Omental fat pad (tissue), 4 donors: ENCODE data around the gene LRRC25. TPM values are rescaled to one million over a fixed set of nuclear protein-coding genes. Genes with fewer than 3 reads are reported as not detected.

Source experiments
- ATAC-seq: fragments of 150-250 bp; one replicate; pipeline ENCODE4 v1.9.1; 2016; ENCODE audit warnings: mild to moderate bottlenecking, moderate library complexity; ENCODE audit not compliant: low FRiP score
- DNase-seq: peaks from one replicate; pipeline ENCODE4 v3.0.0-alpha.2; 2019; ENCODE audit warnings: low spot score
- small RNA-seq: library from RNA; depleted of rRNA; stranded (forward); fragments of <200 nt; gene quantifications from one replicate; pipeline ENCODE3, GENCODE V24; 2016
- total RNA-seq, 4 donors: library from RNA; depleted of rRNA; stranded (reverse); fragments of >200 nt; gene quantifications; one replicate each; pipeline ENCODE4 v1.1.0, GENCODE V29; 2016
- TF ChIP-seq, protein P1 (sequence below), 3 donors: fragments of 450-650 bp; IDR thresholded peaks; one replicate each; pipeline ENCODE4 v1.5.1; 2016 to 2017; ENCODE audit warnings: antibody characterized with exemption in 3 of 3, mild to moderate bottlenecking in 3 of 3, moderate library complexity in 2 of 3

Gene LRRC25
- total RNA-seq, 4 donors from 2014 or later = 11.8 to 37.2 (median 28.8) TPM

DNA sequence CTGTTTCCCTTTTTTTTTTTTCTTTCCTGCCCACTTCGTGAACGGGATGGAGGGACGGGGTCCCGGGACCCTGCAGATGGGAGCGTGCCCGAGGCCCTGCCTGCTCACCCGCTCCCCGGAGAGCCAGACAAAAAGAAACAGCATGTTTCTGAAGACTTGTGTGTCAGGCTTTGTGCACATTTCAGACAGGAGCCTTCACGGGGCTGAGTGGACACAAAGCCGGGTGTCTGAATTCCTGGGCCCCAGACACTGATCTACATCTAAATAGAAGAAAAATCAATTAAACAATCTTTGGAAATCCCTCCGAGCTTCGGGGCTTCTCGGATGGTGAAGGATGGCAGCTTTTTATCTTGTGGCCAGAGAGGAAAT lies 52.9 kb downstream of the LRRC25 start:
- ATAC-seq (no peak), DNase-seq (no peak)
- TF ChIP-seq, protein P1, sequence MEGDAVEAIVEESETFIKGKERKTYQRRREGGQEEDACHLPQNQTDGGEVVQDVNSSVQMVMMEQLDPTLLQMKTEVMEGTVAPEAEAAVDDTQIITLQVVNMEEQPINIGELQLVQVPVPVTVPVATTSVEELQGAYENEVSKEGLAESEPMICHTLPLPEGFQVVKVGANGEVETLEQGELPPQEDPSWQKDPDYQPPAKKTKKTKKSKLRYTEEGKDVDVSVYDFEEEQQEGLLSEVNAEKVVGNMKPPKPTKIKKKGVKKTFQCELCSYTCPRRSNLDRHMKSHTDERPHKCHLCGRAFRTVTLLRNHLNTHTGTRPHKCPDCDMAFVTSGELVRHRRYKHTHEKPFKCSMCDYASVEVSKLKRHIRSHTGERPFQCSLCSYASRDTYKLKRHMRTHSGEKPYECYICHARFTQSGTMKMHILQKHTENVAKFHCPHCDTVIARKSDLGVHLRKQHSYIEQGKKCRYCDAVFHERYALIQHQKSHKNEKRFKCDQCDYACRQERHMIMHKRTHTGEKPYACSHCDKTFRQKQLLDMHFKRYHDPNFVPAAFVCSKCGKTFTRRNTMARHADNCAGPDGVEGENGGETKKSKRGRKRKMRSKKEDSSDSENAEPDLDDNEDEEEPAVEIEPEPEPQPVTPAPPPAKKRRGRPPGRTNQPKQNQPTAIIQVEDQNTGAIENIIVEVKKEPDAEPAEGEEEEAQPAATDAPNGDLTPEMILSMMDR (IDR thresholded peaks at IDR 0.05) = no peak

DNA sequence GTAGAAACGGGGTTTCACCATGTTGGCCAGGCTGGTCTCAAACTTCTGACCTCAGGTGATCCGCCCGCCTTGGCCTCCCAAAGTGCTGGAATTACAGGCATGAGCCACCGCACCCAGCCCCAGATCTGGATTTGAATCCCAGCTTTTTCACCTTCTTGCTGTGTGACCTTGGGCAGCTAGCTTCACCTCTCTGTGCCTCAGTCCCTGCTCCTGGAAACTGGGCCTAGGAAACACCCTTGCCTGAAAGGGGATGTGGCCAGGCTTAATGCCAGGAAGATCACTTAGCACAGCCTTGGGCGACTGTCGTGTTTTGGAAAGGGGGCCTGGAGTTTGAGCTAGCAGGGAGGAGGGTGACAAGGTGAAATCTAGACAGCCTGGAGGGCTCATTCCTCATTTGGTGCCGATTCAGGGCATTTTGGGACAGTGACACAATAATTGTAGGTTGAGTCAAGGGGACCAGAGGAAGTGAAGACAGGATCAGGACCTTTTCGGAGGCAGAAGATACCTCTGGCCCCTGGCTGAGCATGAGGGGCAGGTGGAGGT lies 55.3 kb downstream of the LRRC25 start:
- ATAC-seq (no peak), DNase-seq (no peak)
- TF ChIP-seq, protein P1 (IDR thresholded peaks at IDR 0.05) = no peak

Small RNAs within 50 kb of the gene (small RNA-seq; reads per million reads assigned to genes)
- gene MIR3189 = not detected

Other genes with a start within 250 kb of the LRRC25 start
- 10 to 100 TPM in 1 of 4 donors, 1 to 10 TPM in 3; 6.3 to 11.7 (median 7.4) TPM for gene PIK3R2, start 244.5 kb downstream of the LRRC25 start, total RNA-seq
- gene IFI30, start 223.8 kb downstream of the LRRC25 start, total RNA-seq = 100 to 1,000 TPM in 2 of 4 donors, 10 to 100 TPM in 2; 74.8 to 466 (median 148) TPM
- gene MPV17L2, start 204.4 kb downstream of the LRRC25 start, total RNA-seq = 10 to 100 TPM; 19.6 to 29.7 (median 22.5) TPM
- 1 to 10 TPM in 1 of 4 donors, under 1 TPM in 1, not detected in 2; 0.63 to 2.0 TPM for gene RAB3A, start 193.6 kb downstream of the LRRC25 start, total RNA-seq
- 1 to 10 TPM in 1 of 4 donors, under 1 TPM in 2, not detected in 1; 0.12 to 1.5 (median 0.63) TPM for gene PDE4C, start 171.2 kb downstream of the LRRC25 start, total RNA-seq
- 10 to 100 TPM in 2 of 4 donors, 1 to 10 TPM in 2; 1.7 to 15.9 (median 7.4) TPM for gene IQCN, start 123.2 kb downstream of the LRRC25 start, total RNA-seq
- 100 to 1,000 TPM; 398 to 859 (median 623) TPM for gene JUND, start 116.0 kb downstream of the LRRC25 start, total RNA-seq
- 100 to 1,000 TPM in 1 of 4 donors, 10 to 100 TPM in 3; 58.6 to 140 (median 93.1) TPM for gene LSM4, start 74.5 kb downstream of the LRRC25 start, total RNA-seq
- gene PGPEP1, start 57.0 kb downstream of the LRRC25 start, total RNA-seq = 10 to 100 TPM; 15.6 to 25.2 (median 18.0) TPM
- gene GDF15, start 11.5 kb downstream of the LRRC25 start, total RNA-seq = 1 to 10 TPM; 1.9 to 4.6 (median 3.0) TPM
- gene SSBP4, start 21.8 kb upstream of the LRRC25 start, total RNA-seq = 10 to 100 TPM; 29.9 to 62.9 (median 43.7) TPM
- 10 to 100 TPM; 20.0 to 36.7 (median 29.8) TPM for gene ISYNA1, start 40.5 kb upstream of the LRRC25 start, total RNA-seq
- 10 to 100 TPM; 18.1 to 43.1 (median 24.8) TPM for gene ELL, start 124.4 kb upstream of the LRRC25 start, total RNA-seq
- 100 to 1,000 TPM; 193 to 275 (median 236) TPM for gene FKBP8, start 146.0 kb upstream of the LRRC25 start, total RNA-seq
- 100 to 1,000 TPM in 3 of 4 donors, 10 to 100 TPM in 1; 96.9 to 140 (median 102) TPM for gene KXD1, start 160.2 kb upstream of the LRRC25 start, total RNA-seq
- gene UBA52, start 174.2 kb upstream of the LRRC25 start, total RNA-seq = 100 to 1,000 TPM; 600 to 891 (median 689) TPM
- gene REX1BD, start 191.2 kb upstream of the LRRC25 start, total RNA-seq = 100 to 1,000 TPM in 2 of 4 donors, 10 to 100 TPM in 2; 79.5 to 127 (median 101) TPM
- gene CRLF1, start 209.2 kb upstream of the LRRC25 start, total RNA-seq = 100 to 1,000 TPM in 1 of 4 donors, 10 to 100 TPM in 1, 1 to 10 TPM in 2; 6.3 to 115 (median 10.9) TPM
- gene TMEM59L, start 215.2 kb upstream of the LRRC25 start, total RNA-seq = under 1 TPM in 2 of 4 donors, not detected in 2; 0.28 to 0.79 TPM
- gene KLHL26, start 239.4 kb upstream of the LRRC25 start, total RNA-seq = 10 to 100 TPM in 3 of 4 donors, 1 to 10 TPM in 1; 6.3 to 17.8 (median 11.6) TPM